G401.6 (cell line): ENCODE measurements around the gene SERTM1.

Experiments
- FAIRE-seq: peaks from 2 replicates; lab custom pipeline; 2012; peaks lifted over from hg19 to GRCh38; lab: Jason Lieb, UNC

SERTM1 gene

DNA sequence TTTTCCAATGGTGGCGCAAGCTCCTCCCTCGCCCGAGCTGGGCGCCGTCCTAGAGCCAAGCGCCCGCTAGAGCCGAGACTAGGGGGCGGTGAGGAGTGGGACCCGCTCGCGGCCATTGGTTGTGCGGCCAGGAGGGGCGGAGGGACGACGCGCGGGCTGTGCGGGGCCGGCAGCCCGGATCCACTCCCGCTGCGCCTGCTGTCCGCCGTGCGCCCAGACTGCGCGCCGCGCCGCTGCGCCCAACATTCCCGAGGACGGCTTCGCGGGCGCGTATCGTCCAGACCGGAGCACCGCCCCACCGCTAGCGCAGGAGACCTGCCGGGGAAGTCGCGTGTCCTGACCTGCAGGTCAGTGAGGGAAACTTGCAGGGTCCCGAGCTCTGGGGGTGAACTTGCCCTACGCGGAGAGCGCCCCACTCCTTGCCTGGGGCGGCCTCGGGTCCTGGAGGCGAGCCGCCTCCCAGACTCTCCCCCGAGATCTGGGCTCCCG lies at the start of gene SERTM1:
Gene SERTM1, plus strand, starts transcription at position 183 of the 489 bp plus-strand sequence. CDS start 21,059 bp downstream, outside the sequence.
- no peak for FAIRE-seq

DNA sequence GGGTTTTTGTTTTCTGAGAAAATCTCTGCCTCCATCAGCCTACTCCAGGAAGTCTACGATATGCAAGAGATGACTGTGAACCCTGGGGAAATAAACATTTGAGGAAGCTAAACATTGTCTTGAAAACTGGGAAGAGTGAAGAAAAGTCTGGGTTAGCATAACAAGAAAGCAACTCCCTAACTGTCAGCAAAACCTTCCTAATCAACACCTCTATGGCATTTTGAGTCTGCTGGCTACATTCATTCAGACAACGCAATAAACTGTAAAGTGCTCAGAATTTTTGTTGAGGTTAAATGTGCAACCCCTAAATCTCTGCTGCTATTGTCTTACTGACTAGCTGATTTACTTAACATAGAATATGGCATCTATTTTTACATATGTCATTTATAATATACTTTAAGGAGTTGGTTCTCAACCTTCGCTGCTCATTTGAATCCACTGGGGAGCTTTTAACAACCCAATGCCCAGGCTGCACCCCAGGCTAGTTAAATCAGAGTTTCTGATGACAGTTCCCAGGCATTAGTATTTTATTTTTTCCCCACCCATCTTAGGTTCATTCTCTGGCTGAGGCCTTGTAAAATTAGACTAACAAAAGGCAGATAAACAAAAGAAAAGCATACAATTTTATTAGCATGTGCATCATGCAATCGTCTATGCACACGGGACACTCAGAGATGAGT lies 45.3 kb upstream of the SERTM1 start:
- FAIRE-seq: no peak

DNA sequence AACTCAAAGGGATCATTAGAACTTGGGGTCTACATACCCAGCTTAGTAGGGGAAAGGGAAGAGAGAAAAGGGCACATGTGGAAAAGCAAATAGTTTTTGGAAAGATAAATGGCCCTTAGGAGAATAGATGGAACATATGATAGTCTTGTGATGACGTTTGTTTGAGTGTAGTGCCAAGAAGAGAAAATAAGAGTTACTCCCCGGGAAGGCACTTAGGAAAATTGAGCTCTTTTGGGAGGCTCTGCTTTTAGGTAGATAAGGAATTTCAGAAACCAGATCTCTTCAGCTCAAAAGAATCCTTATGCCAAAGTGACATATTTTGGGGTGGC lies 44.8 kb upstream of the SERTM1 start:
- FAIRE-seq: no peak

DNA sequence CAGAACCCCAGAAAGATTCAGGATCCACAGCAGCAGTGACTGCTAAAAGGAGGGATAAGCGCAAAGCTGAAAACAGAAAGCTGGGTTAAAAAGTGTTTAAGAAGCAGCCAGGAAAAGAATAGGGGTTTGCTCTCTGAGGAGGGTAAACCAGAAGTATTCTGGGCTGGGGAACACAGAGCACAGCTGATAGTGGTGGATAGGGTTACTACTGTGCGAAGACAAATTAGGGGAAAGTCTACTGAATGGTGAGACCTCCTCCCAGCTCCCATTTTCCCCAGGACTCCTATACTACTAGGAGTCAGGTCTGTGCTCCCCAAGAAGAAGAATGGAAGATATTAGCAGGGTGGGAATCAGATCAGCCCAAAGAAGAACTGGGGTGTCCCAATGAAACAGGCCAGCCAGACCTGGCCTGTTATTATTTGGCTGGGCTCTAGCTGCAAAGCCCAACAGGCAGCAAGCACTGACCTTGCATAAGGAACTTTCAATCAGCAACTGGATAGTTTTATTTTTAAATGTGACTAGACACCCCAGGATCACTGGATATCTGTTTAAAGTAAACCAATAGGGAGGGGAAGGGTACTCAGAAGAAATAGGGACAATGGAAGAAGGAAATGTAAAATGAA lies 43.5 kb upstream of the SERTM1 start:
- no peak for FAIRE-seq

DNA sequence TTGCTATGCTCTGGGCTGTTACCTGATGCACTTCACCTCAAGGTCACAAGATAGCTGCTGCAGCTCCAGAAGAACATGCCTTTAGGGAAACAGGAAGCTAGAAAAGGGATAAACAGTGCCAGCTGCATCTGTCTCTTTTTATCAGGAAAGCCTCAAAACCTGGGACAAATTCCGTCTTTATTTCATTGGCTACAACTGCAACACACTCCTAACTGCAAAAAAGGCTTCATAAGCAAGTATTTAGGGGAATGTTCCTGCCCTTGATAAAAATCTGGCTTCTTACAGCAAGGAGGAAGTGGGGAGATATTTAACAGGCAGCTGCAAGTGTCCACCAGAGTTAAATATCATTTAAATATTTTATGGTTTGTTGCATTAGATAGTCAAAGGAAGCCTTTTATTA lies 34.2 kb upstream of the SERTM1 start:
- FAIRE-seq: no peak

DNA sequence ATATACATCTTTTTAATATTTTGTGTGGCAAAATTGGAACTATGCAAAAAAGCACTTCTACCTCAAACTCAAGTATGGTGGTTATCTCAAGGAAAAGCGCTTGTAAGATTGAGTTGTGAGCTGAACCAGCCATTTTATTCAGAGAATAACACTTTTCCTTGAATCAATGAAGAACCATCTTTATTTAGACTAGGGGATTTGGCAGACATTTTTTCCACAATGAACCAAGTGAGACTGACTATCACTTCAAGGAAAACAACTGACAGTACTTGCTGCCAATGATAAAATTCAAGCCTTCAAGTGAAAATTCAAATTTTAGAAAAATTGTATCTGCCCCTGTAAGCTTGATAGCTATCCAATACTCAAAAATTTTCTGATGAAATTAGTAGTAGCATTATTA lies 23.2 kb upstream of the SERTM1 start:
- no peak for FAIRE-seq

DNA sequence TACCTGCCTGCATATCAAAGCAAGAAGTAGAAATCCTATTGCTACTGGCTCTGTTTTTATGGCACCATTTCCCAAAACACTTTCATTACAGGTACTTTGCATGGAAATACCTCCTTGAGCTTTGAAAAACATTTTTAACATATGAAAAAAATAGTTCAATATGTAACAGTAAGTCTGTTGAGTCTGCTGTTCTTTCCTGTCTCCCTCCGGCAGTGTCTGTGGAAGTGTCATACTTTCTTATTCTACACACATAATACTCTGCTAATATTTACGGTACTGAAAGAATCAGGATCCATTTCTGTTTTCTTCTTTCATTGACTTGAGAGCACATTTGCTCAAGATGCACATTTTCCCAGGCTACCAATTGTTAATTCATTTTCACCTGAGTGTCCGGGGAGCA lies 8.2 kb upstream of the SERTM1 start:
- no peak for FAIRE-seq

DNA sequence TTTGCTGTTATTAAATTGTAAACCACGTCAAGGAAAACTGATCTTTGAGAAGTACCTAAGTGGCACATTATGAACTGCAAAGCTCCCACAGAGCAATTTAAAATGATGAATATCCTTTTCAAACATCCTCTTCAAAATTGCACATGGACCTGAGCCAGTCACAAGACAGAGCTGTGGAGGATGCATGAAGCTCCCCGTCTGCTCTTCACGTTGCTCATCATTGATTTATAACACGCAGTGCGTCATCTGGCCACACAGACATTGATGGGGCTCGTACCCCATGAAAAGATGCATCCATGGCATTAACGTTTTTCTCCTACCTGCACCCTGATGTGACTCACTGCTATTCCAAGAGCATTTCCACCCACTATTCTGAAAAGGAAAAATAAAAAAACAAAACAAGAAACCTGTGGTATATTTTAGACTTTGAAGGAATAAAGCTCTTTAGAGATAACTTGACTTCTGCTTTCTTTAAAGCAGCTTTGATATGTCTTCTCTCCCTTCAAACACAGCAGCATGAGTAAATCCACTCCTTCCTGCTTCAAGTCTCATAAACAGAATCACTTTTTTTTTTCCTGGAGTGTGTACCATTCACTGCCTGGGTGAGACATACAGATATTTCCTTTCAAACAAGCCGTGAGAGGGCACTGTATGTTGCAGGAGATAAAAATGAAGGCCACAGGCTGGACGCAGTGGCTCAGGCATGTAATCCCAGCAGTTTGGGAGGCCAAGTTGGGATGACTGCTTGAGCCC lies 7.2 kb upstream of the SERTM1 start:
- no peak for FAIRE-seq

DNA sequence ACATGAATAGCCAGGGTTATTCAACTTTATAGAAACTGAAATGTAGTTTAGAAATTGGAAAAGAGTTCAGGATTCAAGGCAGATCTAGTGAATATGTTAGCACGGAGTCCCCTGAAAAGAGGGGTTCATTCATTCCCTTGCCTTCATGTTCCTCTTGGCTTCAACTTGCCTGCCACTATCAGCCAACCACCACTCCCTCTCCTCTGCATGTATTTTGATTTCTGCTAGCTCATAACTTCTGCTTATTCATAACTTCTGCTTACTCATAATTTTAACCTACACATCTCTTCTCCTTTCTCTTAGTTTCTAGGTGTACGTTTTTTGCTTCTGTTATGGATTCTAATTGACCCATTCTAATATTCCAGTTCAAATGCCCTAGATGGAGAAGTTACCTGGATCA lies 5.5 kb upstream of the SERTM1 start:
- FAIRE-seq: no peak

DNA sequence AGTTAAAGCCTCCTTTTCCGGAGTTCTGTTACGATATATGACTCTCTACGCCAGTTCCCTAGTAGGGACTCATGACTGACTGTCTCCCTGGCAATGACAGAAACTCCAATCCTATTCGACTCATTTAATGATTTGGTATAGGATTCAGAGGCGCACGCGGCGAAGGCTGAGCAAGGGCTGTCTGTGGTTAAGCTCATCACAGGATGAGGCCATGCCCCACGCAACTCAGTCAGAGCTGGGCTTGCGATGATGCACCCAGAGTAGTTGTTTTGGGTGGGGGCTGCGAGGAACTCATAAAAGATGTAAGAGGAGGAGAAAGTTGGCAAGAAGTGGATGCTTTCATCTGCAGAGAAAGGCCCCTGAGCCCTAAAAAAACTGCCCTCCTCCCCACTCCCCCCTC lies 468 bp upstream of the SERTM1 start:
- no peak for FAIRE-seq

DNA sequence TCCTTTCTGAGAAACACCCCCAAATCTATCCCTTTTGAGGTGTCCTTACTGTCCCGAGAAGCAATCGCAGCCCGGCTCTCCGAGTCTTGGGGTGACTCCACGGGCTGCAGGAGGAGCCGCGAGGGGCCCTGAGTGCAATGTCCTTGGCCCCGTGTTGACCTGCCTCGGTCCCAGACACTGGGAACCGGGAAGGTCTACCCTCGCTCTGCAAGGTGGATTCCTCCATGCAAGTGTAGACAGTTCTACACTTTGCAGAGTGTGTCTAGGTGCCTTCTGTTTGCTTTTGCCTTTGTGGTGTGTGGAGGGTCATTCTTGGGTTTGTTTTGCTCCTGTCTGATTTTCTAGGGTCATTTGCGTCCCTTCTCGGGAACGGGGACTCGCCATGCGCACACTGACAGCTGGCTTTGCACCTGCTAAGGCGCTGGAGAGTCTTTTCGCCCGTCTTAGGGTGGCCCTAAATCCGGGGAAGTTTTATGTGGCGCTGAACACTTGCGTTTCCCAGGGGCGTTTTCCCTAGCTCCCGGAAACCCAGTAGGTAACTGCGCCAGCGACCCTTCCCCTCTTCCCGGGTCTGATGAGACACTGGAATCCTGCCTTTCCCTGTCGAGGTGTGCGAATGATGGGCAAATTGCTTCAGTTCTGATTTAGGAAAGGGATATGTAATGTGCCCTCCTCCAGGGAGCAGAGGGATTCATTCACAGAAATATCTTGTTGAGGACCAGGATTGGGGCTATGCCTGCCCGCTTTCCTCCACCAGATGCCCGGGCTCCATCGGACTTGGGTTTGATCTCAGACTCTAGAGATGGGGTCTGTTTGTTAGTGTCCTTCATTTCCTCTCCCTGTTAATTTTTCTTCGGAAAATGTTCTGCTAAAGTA lies 755 bp downstream of the SERTM1 start:
- no peak for FAIRE-seq

DNA sequence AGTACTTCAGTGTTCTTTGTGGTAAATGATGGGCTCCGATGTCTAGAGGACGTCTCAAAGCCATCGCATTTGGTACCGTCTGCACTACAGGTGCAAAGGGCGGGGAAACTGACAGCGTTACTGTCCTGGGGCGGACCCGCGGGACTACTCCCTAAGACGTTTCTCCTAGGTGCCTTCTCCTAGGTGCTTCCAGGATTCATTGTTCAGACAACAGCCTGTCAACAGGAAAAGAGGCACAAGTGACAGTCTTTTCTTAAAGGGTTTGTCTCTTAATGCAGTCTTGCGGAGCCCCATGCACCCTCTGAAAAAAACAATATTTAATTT lies 1.4 kb downstream of the SERTM1 start:
- FAIRE-seq: no peak

DNA sequence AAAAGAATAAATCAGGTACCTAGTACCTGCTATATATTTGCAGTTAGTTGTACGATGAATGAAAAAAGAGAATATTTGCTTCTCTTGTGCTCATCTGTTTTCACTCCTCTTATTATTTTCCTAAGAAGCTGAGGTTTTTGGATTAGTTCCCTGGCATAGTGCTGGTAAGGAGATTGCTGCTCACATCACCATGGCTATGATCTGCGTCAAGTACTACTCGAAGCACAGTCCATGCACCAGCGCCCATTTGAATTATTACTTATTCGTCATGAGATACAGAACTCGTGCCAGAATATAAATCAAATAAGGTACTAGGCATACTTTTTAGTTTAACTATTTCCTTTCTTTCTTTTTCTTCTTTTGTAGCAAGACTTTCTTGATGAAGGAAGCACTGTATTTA lies 7.1 kb downstream of the SERTM1 start:
- FAIRE-seq: no peak

DNA sequence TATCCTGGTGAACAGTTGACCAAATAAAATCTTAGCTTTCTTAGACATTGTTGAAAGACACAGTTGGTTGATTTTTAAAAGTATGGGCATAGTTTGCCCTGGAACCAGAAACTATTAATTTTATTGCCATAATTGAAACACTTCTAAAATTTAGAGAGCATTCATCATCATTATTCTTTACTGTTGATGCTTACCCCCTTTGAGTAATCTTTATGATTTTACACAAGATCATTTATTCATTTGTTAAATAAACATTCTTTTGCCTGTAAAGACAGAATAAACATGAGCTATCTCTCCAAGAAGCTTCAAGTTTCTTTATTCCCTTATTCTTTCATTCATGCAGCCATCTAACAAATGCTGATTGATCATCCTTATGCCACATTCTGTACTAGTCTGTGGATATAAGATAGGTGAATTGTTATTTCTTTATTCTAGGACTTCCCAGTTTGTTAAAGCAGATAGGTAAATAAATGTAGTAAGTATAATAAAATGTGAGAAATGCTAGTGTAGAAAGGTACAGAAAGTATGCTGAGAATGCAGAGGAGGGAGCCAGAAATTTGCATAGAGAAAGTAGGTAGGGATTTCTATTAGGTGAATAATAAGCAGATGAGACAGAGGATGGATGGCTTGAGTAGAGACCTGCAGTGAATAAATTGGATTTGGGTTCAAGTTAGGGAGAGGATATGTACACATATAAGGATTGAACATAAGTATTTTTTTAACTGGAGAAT lies 8.2 kb downstream of the SERTM1 start:
- FAIRE-seq: no peak

DNA sequence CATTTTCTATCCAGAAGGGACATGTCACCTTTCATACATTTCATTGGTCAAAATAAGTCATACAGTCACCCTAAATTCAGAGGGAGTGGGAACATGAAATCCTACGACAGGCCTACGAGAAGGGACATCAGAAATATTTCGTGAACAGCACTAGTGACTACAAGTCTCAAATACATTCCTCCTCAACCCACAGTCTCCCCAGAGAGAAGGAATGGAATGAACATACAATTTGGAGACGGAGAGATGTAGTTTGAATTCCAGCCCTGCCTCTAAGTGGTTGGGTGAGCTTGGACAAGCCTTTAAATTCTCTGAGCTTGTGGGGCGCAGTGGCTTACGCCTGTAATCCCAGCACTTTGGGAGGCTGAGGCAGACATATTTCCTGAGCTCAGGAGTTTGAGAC lies 9.9 kb downstream of the SERTM1 start:
- FAIRE-seq: no peak

DNA sequence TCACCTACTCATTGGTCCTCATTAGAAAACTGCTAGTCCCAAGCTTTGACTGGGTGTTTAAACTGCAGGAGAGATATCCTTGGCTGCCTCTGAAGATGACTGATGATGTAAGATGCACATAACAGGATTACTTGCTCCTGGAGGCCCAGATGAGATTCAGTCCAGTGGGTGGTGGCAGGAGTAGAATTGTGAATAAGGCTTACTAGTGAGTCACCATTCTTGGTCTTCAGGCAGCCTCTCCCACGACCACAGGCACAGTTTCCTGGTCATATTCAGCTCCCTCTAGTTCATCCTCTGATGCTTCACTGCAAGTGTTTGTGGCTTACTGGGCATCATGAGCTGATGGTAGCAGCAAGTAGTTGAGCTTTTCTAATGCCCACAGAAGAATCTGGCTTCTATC lies 12.1 kb downstream of the SERTM1 start:
- FAIRE-seq: no peak

DNA sequence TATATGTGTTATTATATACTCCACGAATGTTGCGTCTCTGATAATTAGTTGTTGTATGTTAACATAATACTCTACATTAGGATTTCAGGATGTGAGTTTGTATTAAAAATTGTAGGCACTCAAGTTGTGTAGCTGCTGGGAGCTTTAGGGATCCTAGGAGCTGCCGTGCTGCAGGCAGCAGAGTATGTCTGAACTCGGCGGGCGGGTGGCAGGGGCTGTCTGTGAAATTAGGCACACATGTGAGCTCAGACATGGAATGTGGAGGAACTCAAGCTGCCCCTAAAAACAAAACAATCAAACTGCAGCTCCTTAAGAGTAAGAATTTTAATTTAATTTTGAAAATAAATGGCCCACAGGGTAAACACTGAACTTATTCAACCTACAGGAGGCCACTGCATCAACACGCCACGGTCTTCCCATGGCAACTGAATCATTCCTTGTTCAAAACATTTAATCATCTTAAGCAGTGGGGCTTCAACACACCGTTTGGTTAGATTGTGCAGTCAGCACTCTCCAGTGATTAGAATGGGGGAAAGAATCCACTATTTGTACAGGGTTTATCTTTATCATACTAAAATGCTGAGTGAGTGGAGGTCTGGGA lies 22.7 kb downstream of the SERTM1 start:
- no peak for FAIRE-seq

DNA sequence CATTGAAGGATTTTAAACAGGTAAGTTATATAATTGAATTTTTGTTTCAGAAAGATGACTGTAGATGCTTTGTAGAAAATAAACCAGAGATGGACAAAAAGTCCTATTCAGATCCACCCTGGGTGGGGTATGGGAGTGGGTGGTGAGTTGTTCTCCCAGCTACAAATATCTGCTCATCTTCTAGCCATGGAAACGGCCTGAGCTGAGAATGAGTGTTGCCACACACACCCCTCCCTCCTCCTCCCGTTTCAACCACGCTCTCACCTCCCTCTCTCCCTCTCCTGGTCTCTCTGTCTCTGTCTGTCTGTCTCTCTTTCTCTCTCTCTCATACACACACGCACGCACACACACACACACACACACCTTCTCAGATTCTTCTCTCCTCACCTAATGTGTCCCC lies 26.4 kb downstream of the SERTM1 start:
- FAIRE-seq: no peak

DNA sequence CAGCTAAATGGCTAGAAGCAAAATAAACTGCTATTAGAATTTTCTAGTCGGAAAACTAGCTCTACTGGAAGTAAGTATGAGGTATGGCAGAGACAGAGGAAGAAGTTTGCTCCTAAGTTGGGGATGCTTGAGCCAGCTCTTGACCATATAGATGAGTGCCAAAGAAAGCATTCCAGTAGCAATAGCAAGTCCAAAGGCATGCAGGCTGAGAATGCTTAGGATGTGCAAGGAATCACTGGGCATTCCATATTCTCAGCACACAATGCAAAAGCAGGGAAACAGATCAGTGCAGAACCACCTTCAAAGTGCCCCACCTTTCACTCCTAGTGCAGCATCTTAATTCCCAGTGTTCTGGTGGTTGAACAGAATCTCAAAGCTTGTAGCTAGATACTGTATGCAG lies 32.9 kb downstream of the SERTM1 start:
- FAIRE-seq: no peak

DNA sequence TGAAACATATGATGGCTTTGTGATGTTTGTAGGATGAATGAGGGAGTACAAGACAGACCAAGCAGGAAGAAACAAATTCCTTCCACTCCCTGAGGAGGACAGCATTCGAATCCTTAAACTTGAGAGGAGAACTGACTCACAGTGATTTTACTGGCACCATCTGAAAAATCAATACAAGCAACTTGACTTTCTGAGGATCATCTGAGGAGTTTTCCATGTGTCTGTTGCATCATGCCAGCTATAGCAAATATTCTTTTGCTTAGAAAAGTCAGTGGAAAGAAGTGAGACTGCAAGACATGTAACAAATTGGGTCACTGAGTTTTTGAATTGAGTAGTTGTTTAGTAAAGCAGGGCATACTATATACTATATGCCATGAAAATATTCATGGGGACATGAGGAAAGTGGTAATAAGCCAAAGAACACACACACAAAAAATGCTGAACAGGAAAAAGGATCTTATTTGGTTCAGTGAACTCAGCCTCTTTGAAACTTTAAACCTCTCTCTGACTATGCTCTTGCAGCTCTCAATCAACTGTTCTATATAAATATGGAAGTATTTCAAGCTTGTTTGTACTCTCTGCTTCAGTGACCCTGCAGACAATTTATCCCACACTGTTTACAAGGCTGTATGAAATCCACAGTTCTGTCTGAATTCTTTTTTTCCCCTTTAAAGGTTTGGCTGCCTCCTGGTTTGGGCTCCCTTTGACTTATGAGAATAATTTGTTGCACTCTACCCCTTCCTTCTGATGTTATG lies 35.5 kb downstream of the SERTM1 start:
- FAIRE-seq: no peak

DNA sequence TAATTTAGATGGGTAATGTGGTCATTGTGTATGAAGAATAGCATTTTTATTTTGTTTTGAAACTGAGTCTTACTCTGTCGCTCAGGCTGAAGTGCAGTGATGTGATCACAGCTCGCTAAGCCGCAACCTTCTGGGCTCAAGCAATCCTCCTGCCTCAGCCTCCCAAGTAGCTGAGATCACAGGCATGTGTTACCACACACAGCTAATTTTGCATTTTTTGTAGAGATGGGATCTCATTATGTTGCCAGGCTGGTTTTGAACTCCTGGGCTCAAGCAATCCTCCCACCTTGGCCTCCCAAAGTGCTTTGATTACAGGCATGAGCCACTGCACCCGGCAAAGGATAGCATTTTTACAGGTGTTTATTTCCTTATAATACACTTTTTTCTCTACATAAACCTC lies 36.6 kb downstream of the SERTM1 start:
- FAIRE-seq: no peak
